NCI-H2107 treated with DMSO at 0.1 percent for 48 hours (cell line): ENCODE results near the gene DENND6A.
"Not testable (repeated sequence)": the region's sequence is repeated elsewhere in the genome, so short reads cannot be mapped to it uniquely, and the experiment has no call there.

ENCODE experiments used
- DNase-seq: peaks from one replicate; lab custom pipeline; 2025; ENCODE audit not compliant: unreplicated experiment; lab: John Stamatoyannopoulos, UW

DENND6A gene

GRCh38 chr3:57692396-57693147 lies at the start of gene DENND6A:
Gene DENND6A (minus strand): TSS chr3:57693077. CDS start chr3:57693018, 59 bp downstream.
- no peak for DNase-seq

- no peak for DNase-seq
Observed at GRCh38 chr3:57740027-57740426, 47.1 kb upstream of the DENND6A start.

GRCh38 chr3:57738391-57738790 lies 45.5 kb upstream of the DENND6A start:
- DNase-seq = no peak

GRCh38 chr3:57737840-57738239 lies 45.0 kb upstream of the DENND6A start:
- no peak for DNase-seq

- no peak for DNase-seq
Observed at GRCh38 chr3:57735405-57735804, 42.5 kb upstream of the DENND6A start.

GRCh38 chr3:57733790-57734189 lies 40.9 kb upstream of the DENND6A start:
- DNase-seq = no peak

GRCh38 chr3:57731311-57731710 lies 38.4 kb upstream of the DENND6A start:
- DNase-seq = no peak

- DNase-seq = no peak
Observed at GRCh38 chr3:57730682-57731081, 37.8 kb upstream of the DENND6A start.

GRCh38 chr3:57729334-57730045 lies 36.6 kb upstream of the DENND6A start:
- no peak for DNase-seq

GRCh38 chr3:57727106-57727505 lies 34.2 kb upstream of the DENND6A start:
- no peak for DNase-seq

GRCh38 chr3:57726397-57726796 lies 33.5 kb upstream of the DENND6A start:
- no peak for DNase-seq

- no peak for DNase-seq
Observed at GRCh38 chr3:57718118-57718517, 25.2 kb upstream of the DENND6A start.

GRCh38 chr3:57717205-57717868 lies 24.5 kb upstream of the DENND6A start:
- DNase-seq = no peak

- no peak for DNase-seq
Observed at GRCh38 chr3:57715686-57716085, 22.8 kb upstream of the DENND6A start.

GRCh38 chr3:57709559-57709958 lies 16.7 kb upstream of the DENND6A start:
- DNase-seq = no peak

GRCh38 chr3:57709031-57709430 lies 16.2 kb upstream of the DENND6A start:
- no peak for DNase-seq

GRCh38 chr3:57706462-57706861 lies 13.6 kb upstream of the DENND6A start:
- DNase-seq = no peak

- not testable (repeated sequence) for DNase-seq
Observed at GRCh38 chr3:57705351-57705750, 12.5 kb upstream of the DENND6A start.

- no peak for DNase-seq
Observed at GRCh38 chr3:57701781-57702180, 8.9 kb upstream of the DENND6A start.

- no peak for DNase-seq
Observed at GRCh38 chr3:57700737-57701136, 7.9 kb upstream of the DENND6A start.

GRCh38 chr3:57699591-57699990 lies 6.7 kb upstream of the DENND6A start:
- no peak for DNase-seq

GRCh38 chr3:57696801-57697321 lies 4.0 kb upstream of the DENND6A start:
- DNase-seq = no peak
